HG03060 (cell line): Measurements from ENCODE around the gene PCID2.

Source experiments
- ATAC-seq: cut with Tn5 transposase; IDR thresholded peaks from one replicate; pipeline ENCODE4 v1.9.1; 2021; ENCODE audit warnings: low read depth, moderate number of reproducible peaks; ENCODE audit not compliant: unreplicated experiment

PCID2 gene

GRCh38 chr13:113137691-113138298, 70.7 kb downstream of the PCID2 start:
- ATAC-seq: no peak

GRCh38 chr13:113135281-113135760, 73.1 kb downstream of the PCID2 start:
- ATAC-seq: no peak

GRCh38 chr13:113129921-113130750, 78.3 kb downstream of the PCID2 start:
- ATAC-seq: no peak

- ATAC-seq: no peak
Observed at GRCh38 chr13:113129480-113129879, 79.0 kb downstream of the PCID2 start.
